NT2/D1 (cell line): Measurements from ENCODE around the gene FMO1.
"Not testable (repeated sequence)": the region's sequence is repeated elsewhere in the genome, so short reads cannot be mapped to it uniquely, and the experiment has no call there.

ENCODE experiments used
- DNase-seq: peaks from one replicate; pipeline ENCODE4 v3.0.0-alpha.2; 2011; ENCODE audit warnings: low read depth, low spot score
- H3K27me3 ChIP-seq: 2 replicates; pipeline ENCODE4 v1.6.0; 2011; ENCODE audit warnings: mild to moderate bottlenecking; ENCODE audit not compliant: insufficient read length, insufficient read depth
- H3K36me3 ChIP-seq: 2 replicates; pipeline ENCODE4 v1.6.1; 2011; ENCODE audit warnings: mild to moderate bottlenecking, low read length, mixed read lengths; ENCODE audit not compliant: insufficient read depth, insufficient read length
- H3K4me1 ChIP-seq: 2 replicates; pipeline ENCODE4 v1.5.1; 2011; ENCODE audit not compliant: insufficient read depth, insufficient read length
- H3K4me3 ChIP-seq: 2 replicates; pipeline ENCODE4 v1.5.1; 2011; ENCODE audit warnings: low read depth; ENCODE audit not compliant: insufficient read length
- H3K9ac ChIP-seq: 2 replicates; pipeline ENCODE4 v1.6.0; 2011; ENCODE audit warnings: low read depth; ENCODE audit not compliant: insufficient read length
- H3K9me3 ChIP-seq: 2 replicates; pipeline ENCODE4 v1.5.1; 2011; ENCODE audit warnings: mild to moderate bottlenecking, low read length; ENCODE audit not compliant: insufficient read depth
- SUZ12 ChIP-seq: IDR thresholded peaks from 2 replicates; pipeline ENCODE4 v1.6.1; 2011; ENCODE audit not compliant: insufficient read length, insufficient read depth; ENCODE audit errors: extremely low read depth
- YY1 ChIP-seq: IDR thresholded peaks from 2 replicates; pipeline ENCODE4 v1.6.1; 2011; ENCODE audit not compliant: insufficient read length, insufficient read depth
- ZNF274 ChIP-seq: IDR thresholded peaks from 2 replicates; pipeline ENCODE4 v1.6.1; 2011; ENCODE audit warnings: mild to moderate bottlenecking, low read depth, low read length

The FMO1 gene

DNA sequence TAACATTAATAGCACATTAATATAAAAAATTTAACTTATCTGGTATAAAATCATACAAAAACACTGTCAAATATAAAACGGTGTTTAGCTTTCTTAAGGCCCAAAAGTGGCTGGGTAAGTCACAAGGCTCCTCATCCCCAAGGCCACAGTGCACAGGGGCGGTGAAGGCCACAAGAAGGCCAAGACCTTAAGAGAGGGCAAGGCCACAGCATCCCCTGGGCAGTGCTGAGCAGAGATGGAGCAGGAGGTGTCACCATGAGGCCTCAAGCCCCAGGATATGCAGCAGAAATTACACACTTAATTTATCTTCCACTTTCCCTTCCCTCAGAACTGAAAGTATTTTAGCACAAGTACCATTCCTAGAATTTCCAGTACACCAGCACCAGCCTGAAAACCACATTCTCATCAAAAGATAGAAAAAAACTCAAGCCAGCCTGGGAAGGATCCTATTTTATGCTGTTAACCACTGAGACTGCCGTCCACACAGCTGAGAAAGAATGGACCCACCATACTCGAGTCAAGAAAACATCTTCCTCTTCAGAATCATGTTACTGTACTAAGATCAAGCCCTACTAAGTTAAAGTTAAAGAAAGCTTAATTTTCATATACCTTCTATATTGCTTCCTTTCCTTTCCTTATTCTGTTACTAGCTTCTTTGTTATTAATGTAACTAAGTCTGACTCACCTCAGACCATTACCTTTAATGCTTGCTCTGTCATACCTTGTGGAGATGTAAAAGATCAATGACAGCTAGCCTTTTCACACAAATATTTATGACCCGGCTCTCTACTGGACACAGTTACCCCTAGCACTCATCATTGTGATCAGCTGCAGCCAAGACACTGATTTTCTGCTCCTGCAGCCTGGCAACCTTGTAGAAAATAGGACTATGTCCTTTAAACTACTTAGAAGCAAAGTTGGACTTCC, 26.4 kb upstream of the FMO1 start:
- Histone ChIP-seq H3K27me3 (no peaks in the 10 kb centered on the region), H3K36me3 (no peaks in the 10 kb centered on the region), H3K4me1 (peaks cover 2% of the 10 kb centered on the region), H3K9ac (no peak overlapping the region), H3K9me3 (peaks cover 47% of the 10 kb centered on the region), H3K4me3 (no peak overlapping the region)
- TF ChIP-seq SUZ12 (no peak), ZNF274 (no peak), YY1 (no peak)
- DNase-seq: no peak

DNA sequence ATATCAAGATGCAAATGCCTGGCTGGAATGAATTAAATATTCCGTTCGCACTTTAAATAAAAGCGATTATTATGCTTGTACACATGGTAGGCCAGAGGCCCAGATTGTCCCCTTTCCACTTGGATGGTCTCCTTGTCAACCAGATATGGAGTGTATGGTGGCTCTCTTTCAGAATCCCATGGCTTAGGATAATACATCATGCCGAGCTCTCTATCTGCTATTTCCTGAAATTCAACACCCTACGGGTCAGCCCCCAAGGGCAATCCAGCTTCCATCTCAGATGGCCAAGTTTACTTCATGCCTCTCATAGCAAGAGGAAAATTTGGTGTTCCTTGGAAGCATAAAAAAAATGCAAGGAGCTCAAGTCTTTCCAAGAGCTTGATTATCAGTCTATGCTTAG, 25.4 kb upstream of the FMO1 start:
- no peak overlapping the region for H3K9ac ChIP-seq
- H3K4me3 ChIP-seq: no peak overlapping the region
- peaks cover 2% of the 10 kb centered on the region for H3K4me1 ChIP-seq
- H3K9me3 ChIP-seq: peaks cover 37% of the 10 kb centered on the region
- H3K27me3 ChIP-seq: no peaks in the 10 kb centered on the region
- H3K36me3 ChIP-seq: no peaks in the 10 kb centered on the region
- peak; percentile 23 for DNase-seq
- TF ChIP-seq YY1 (no peak), ZNF274 (no peak), SUZ12 (no peak)

DNA sequence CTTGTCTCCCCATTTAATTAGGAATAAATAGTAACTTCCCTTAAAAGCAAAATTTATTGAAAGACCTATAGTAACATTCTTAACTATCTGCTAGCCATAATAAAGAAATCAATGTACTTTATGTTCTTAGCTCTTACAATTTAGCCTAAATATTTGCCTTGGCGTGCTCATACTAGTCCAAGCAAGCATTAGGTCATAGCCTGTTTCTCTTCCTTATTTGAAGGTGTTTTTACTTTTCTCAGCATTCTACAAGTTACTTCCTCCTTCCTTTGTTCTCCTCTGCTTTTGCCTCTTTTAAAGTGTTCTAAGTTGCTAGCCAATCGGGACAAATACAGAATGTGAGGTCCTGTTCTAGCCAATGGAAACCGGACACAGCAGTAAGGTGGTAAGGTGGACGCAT, 24.0 kb upstream of the FMO1 start:
- not testable (repeated sequence) for H3K36me3 ChIP-seq, DNase-seq

DNA sequence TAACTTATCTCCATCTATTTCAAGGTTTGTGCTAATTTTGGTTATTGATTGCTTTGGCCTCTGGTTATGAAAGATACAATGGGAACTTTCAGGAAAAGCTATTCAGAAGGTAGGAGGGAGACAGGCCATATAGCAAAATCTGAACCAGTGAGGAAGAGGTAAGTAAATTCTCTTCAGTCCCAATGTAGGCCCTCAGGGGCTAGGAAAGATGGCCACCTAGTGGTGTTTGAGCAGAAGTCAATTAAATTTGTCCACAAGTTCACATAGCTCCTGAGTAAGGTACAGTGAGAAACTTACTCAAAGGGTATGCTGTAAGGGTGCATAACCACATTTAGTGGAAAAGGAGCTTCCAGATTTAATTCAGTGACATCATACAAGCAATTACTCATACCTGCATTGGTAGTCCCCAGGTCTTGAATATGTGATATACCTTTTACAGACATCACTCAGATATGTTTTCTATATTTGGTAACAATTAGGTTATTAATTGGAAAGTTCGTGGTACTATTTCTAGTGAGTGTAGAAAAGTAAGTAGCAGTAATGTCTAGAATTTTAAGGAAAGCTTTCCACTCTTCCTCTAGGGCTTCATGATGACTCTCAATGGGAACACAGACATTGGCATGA, 21.4 kb upstream of the FMO1 start:
- H3K4me1 ChIP-seq: no peaks in the 10 kb centered on the region
- peak; percentile 72 for DNase-seq
- no peaks in the 10 kb centered on the region for H3K27me3 ChIP-seq
- no peaks in the 10 kb centered on the region for H3K36me3 ChIP-seq
- no peak overlapping the region for H3K9ac ChIP-seq
- peaks cover 25% of the 10 kb centered on the region; the same call in 1 of the 2 replicates for H3K9me3 ChIP-seq
- no peak overlapping the region for H3K4me3 ChIP-seq
- TF ChIP-seq YY1 (no peak), SUZ12 (no peak), ZNF274 (no peak)

More for the DNA sequence above, 24.0 kb upstream of the FMO1 start:
- H3K27me3 ChIP-seq, H3K4me3 ChIP-seq, H3K4me1 ChIP-seq, H3K9ac ChIP-seq: not testable (repeated sequence)
- peaks cover 25% of the 10 kb centered on the region; the same call in 1 of the 2 replicates for H3K9me3 ChIP-seq

DNA sequence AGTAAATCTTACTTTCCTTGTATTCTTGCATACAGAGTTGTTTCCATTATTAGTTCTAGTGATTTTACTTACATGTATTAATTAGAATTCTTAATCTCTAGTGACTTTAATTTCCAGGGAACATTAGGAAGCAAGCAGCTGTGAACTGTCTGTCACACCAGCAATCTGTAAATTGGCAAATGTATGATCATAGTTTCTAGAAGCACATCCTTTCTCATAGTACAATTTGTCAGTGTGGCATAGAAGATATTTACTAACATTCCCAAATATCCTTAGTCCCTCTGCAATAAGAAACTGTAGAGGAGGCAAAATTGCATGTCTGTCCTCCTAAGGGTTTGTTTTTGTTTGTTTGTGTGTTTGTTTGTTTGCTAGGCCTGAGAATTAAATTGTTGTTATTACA, 17.0 kb upstream of the FMO1 start:
- peaks cover 16% of the 10 kb centered on the region for H3K9me3 ChIP-seq
- no peak overlapping the region for H3K4me3 ChIP-seq
- H3K4me1 ChIP-seq: no peaks in the 10 kb centered on the region
- no peak for TF ChIP-seq ZNF274
- TF ChIP-seq SUZ12: no peak
- no peak for TF ChIP-seq YY1
- H3K36me3 ChIP-seq: no peaks in the 10 kb centered on the region
- H3K9ac ChIP-seq: no peak overlapping the region
- DNase-seq: no peak
- H3K27me3 ChIP-seq: no peaks in the 10 kb centered on the region

DNA sequence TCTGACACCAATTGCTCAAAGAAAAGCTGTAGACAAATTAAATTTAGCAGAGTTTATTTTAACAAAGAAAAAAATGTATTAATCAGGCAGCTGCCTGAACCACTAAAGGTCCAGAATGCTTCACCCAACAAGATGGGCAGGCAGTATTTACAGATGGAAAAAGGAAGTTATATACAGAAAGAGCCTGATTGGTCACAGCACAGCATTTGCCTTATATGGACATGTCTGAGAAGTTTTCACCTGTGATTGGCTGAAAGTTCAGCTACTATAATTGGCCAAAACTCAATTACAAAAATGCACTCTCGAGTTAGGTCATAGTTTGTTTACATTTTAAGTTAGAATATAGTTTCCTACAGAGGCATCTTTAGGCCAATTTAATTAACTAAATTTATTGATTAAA, 15.1 kb upstream of the FMO1 start:
- Histone ChIP-seq H3K9ac (no peak overlapping the region), H3K27me3 (no peaks in the 10 kb centered on the region), H3K4me1 (no peaks in the 10 kb centered on the region), H3K4me3 (no peak overlapping the region), H3K36me3 (no peaks in the 10 kb centered on the region), H3K9me3 (peaks cover 23% of the 10 kb centered on the region)
- TF ChIP-seq YY1 (no peak), SUZ12 (no peak), ZNF274 (no peak)
- no peak for DNase-seq

DNA sequence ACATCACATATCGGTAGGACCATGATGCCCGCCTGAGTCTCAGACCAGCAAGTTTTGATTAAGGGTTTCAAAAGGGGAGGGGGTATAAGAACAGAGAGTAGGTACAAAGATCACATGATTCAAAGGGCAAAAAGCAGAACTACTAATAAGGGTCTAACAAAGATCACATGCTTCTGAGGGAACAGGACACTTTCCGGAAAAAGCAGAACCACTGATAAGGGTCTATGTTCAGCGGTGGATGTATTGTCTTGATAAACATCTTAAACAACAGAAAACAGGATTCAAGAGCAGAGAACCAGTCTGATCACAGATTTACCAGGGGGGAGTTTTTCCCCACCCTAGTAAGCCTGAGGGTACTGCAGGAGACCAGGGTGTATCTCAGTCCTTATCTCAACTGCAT, 12.1 kb upstream of the FMO1 start:
- peaks cover 23% of the 10 kb centered on the region for H3K9me3 ChIP-seq
- not testable (repeated sequence) for H3K36me3 ChIP-seq, H3K4me3 ChIP-seq, H3K27me3 ChIP-seq, H3K4me1 ChIP-seq, DNase-seq, H3K9ac ChIP-seq
